Mononuclear cell (primary cell): Measurements from ENCODE around the gene UBE2L5. TPM values are rescaled to one million over a fixed set of nuclear protein-coding genes. Genes with fewer than 3 reads are reported as not detected.

ENCODE experiments used
- H3K27me3 ChIP-seq: 2 replicates; pipeline ENCODE4 v1.6.0; 2011; ENCODE audit warnings: low read length, control low read depth; ENCODE audit not compliant: insufficient read depth
- H3K4me1 ChIP-seq: 2 replicates; pipeline ENCODE4 v1.5.1; 2011; ENCODE audit warnings: mild to moderate bottlenecking, low read length, control low read depth; ENCODE audit not compliant: insufficient read depth
- H3K4me3 ChIP-seq: 2 replicates; pipeline ENCODE4 v1.5.1; 2011; ENCODE audit warnings: mild to moderate bottlenecking, low read length, moderate library complexity
- H3K9me3 ChIP-seq: 2 replicates; pipeline ENCODE4 v1.5.1; 2011; ENCODE audit warnings: low read depth, mild to moderate bottlenecking, control low read depth, low read length
- total RNA-seq: library from RNA; depleted of rRNA; stranded (reverse); fragments of >200 nt; gene quantifications from one replicate; pipeline ENCODE4 v1.2.3, GENCODE V29; 2012

Gene UBE2L5
- total RNA-seq, 1 donor = not detected

DNA sequence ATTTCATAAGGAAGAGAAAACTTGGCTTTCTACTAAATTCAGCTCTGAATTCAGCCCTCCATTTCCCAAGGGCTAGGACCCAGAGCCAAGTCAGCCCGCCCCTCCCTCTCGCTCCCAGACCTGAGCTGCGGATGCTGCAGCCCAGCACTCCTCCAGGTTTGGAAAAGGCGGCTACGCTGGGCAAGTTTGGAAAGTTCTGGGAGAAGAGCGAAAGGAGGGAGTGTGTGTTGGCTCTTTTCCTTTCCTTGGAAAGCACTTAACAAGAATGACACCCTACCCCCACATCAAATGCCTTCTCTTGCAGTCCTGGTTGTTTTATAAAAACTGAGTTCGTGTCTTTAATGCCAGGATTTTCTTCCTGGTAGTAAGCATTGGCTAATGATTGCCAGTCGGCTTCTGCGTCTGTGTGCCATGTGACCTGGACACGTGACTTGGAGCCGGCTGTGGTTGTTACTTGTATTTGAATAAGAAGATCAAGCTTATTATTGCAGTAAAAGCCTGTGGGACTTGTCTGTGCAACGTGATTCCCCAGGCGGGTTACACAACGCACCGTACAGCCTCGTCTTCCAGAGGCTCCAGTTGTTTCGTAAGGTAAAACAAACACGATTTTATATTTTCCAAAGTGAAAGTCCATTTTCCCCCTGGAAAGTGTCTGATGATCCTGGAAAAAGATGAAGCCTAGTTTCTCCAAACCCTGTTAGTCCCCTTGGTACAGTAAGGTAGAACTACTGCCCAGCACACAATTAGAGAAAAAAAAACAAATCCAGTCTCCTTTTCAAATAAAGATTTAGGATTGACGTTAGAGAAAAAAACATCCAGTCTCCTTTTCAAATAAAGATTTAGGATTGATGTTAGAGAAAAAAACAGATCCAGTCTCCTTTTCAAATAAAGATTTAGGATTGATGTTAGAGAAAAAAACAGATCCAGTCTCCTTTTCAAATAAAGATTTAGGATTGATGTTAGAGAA, 26.8 kb upstream of the UBE2L5 start:
- H3K4me1 ChIP-seq = peaks cover 17% of the 10 kb centered on the region
- no peaks in the 10 kb centered on the region for H3K27me3 ChIP-seq
- H3K4me3 ChIP-seq = peak overlapping the region; percentile 64
- no peaks in the 10 kb centered on the region for H3K9me3 ChIP-seq

DNA sequence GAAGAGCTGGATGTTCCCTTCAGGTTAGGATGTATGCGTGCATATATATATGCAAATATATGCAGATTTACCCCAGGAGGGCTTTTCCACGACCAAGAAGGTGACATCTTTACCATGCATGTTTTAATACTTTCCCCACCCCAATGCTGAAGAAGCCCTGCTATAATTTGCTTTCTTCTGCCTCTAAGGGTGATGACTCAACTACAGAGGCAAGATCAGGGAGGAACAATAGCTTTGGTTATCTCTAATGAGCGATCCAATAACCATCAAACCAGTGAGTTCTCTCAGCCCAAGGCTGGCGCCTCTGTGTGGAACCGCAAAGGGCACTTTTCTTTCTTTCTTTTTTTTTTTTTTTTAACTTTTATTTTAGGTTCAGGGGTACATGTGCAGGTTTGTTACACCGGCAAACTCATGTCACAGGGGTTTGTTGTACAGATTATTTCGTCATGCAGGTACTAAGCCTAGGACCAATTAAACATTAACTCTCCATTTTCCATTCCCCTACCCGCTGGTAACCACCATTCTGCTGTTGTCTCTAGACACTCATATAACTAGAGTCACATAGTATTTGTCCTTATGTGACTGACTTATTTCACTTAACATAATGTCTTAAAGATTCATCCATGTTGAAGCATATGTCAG, 25.7 kb upstream of the UBE2L5 start:
- no peaks in the 10 kb centered on the region for H3K9me3 ChIP-seq
- peaks cover 17% of the 10 kb centered on the region for H3K4me1 ChIP-seq
- no peaks in the 10 kb centered on the region for H3K27me3 ChIP-seq
- no peak overlapping the region for H3K4me3 ChIP-seq

- Histone ChIP-seq H3K4me1 (peaks cover 13% of the 10 kb centered on the region), H3K4me3 (no peak overlapping the region), H3K27me3 (no peaks in the 10 kb centered on the region), H3K9me3 (no peaks in the 10 kb centered on the region)
Observed at GRCh38 chr13:30398601-30399072, 23.7 kb upstream of the UBE2L5 start.

DNA sequence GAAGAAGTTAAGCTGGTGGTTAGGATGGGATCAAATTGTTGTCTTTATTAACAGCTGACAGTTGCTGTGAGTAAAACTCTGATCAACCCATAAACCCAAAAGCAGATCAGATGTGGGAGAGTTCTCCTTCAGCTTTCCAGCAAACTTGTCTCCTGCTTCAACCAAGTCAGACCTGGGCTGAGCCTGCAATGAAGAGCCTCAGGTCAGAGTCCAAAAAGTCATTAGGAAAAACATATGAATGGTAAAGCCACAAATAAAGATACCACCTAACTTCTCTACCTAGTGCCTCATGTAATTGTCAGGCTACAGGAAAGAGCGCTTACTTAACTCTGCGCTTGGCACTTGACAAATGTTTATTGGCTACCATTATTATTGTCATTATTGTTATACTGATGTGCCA, 21.9 kb upstream of the UBE2L5 start:
- Histone ChIP-seq H3K4me3 (no peak overlapping the region), H3K4me1 (peaks cover 4% of the 10 kb centered on the region), H3K9me3 (no peaks in the 10 kb centered on the region), H3K27me3 (no peaks in the 10 kb centered on the region)

- no peak overlapping the region for H3K4me3 ChIP-seq
- H3K9me3 ChIP-seq = no peaks in the 10 kb centered on the region
- no peaks in the 10 kb centered on the region for H3K4me1 ChIP-seq
- no peaks in the 10 kb centered on the region for H3K27me3 ChIP-seq
Observed at GRCh38 chr13:30401347-30401746, 20.9 kb upstream of the UBE2L5 start.

GRCh38 chr13:30403456-30403855, 18.8 kb upstream of the UBE2L5 start:
- Histone ChIP-seq H3K4me1 (peaks cover 10% of the 10 kb centered on the region), H3K9me3 (no peaks in the 10 kb centered on the region), H3K27me3 (no peaks in the 10 kb centered on the region)

GRCh38 chr13:30404207-30404606, 18.1 kb upstream of the UBE2L5 start:
- H3K9me3 ChIP-seq = no peaks in the 10 kb centered on the region
- H3K4me1 ChIP-seq = peaks cover 17% of the 10 kb centered on the region
- no peaks in the 10 kb centered on the region for H3K27me3 ChIP-seq
- H3K4me3 ChIP-seq = no peak overlapping the region

More at GRCh38 chr13:30403456-30403855, 18.8 kb upstream of the UBE2L5 start:
- H3K4me3 ChIP-seq = no peak overlapping the region

DNA sequence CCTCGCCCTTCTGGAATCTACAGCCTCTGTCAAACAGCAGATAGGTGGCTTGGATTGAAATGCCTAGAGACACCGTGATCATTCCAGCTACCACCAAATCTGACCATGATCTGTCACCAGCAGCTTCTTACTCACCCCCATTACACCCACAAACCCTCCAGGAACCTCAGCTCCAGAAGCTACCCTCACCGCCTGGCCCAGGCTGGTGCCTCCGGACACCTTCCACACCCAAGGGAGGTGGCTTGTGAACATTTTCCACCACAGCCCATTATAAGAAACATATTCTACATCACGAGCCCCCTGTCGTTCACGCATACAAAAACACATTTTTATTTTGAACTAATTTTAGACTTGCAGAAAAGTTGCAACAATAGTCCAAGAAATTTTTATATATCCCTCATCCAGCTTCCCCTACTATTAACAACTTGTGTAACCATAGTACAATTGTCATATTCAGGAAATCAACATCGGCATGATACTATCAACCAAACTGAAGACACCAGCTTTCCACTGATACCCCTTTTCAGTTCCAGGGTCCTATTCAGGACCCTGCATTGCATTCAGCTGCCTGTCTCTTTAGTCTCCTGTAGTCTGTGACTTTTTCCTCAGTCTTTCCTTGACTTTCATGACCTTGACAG, 15.4 kb upstream of the UBE2L5 start:
- H3K4me1 ChIP-seq = peaks cover 29% of the 10 kb centered on the region
- H3K4me3 ChIP-seq = no peak overlapping the region
- H3K27me3 ChIP-seq = no peaks in the 10 kb centered on the region
- H3K9me3 ChIP-seq = no peaks in the 10 kb centered on the region

DNA sequence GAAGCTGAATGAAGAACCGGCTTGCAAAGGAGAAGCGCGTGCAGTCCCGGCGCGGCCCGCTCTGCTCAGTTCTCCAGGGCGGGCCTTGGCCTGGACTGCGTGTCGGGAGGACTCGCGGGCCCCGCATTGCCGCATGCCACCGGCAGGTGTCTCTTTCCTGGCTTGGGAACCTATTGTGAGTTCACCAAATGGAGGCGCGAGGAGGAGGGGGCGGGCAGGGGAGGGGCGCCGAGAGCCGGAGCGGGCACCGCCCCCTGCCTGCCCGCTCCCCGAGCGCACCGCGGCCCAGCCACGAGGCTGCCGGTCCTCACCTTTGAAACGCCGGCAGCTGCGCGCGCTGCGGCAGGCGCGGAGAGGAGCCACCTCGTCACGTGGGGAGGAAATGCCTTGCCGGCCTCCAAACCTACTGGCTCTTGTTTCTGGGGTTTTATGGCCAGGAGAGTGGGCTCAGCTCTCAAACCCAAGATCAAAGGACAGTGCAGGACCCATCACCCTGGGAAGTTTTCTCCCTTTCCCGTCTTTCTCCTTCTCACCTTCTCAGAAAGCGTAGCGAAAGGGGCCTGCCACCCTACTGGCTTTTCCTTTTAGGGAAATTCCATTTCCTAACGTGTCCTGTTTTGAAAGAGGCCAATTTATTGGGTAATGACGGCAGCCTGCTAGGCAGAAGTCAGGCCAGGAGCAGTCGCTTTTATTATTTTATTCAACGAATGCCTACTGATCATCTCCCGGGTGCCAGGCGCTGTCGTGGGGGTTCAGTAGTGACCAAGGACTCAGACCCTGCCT, 13.8 kb upstream of the UBE2L5 start:
- peaks cover 44% of the 10 kb centered on the region for H3K4me1 ChIP-seq
- H3K27me3 ChIP-seq = no peaks in the 10 kb centered on the region
- H3K9me3 ChIP-seq = no peaks in the 10 kb centered on the region
- peak overlapping the region; percentile 40 for H3K4me3 ChIP-seq

GRCh38 chr13:30409886-30410704, 12.2 kb upstream of the UBE2L5 start:
- Histone ChIP-seq H3K27me3 (no peaks in the 10 kb centered on the region), H3K4me1 (peaks cover 58% of the 10 kb centered on the region), H3K9me3 (no peaks in the 10 kb centered on the region), H3K4me3 (no peak overlapping the region)

GRCh38 chr13:30410705-30411125, 11.6 kb upstream of the UBE2L5 start:
- H3K27me3 ChIP-seq = no peaks in the 10 kb centered on the region
- H3K4me3 ChIP-seq = no peak overlapping the region
- no peaks in the 10 kb centered on the region for H3K9me3 ChIP-seq
- peaks cover 63% of the 10 kb centered on the region for H3K4me1 ChIP-seq

DNA sequence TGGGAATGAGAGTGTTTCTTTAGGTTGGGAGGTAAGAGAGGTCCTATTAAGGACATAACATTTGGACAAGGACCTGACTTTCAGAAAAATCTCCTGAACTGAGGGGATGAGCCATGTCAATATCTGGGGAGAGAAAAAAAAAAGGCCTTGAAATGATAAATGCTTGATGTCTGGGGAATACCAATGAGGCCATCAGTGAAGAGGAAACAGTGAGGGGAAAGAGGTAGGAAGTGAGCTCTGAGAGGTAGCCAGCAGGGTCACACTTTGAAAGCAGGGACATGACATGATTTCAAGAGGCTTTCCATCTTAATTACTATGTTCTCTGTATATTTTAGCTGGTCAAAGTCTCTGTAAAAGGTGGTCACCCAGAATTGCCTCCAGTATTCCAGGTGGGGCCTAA, 9.9 kb upstream of the UBE2L5 start:
- H3K27me3 ChIP-seq = no peaks in the 10 kb centered on the region
- H3K9me3 ChIP-seq = no peaks in the 10 kb centered on the region
- no peak overlapping the region for H3K4me3 ChIP-seq
- H3K4me1 ChIP-seq = peaks cover 58% of the 10 kb centered on the region

DNA sequence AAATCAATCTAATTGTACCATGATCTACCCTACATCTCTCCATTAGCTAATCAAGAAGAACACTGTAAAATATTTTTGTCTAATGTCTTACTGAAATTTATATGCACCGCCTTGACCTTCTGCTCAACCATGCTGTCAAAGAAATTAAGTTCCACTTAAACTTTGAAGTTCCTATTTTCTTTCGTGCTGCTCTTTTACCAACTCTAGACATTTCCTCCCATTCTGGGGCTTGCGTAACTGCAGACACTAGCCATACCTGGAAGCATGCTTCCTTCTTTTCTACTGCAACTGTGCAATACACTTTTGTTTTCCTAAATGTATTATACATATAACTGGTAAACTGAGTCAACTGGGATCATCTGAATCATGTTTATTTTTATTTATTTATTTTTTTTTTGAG, 8.5 kb upstream of the UBE2L5 start:
- Histone ChIP-seq H3K4me1 (peaks cover 50% of the 10 kb centered on the region), H3K9me3 (no peaks in the 10 kb centered on the region), H3K27me3 (no peaks in the 10 kb centered on the region), H3K4me3 (no peak overlapping the region)
